OCI-LY1 (cell line): ENCODE results near the gene GASK1A.

Experiments used
- H2AFZ ChIP-seq: fragments of 200-600 bp; sonication (generic), shearing (Covaris generic); 2 replicates; pipeline ENCODE4 v1.6.0; 2014; ENCODE audit warnings: antibody characterized with exemption, mild to moderate bottlenecking, low read length
- H3F3A ChIP-seq: fragments of 200-600 bp; sonication (generic), shearing (Covaris generic); 2 replicates; pipeline ENCODE4 v1.6.0; 2014; ENCODE audit warnings: mild to moderate bottlenecking, antibody characterized with exemption, low read length, moderate library complexity; ENCODE audit not compliant: insufficient read depth
- H3K27ac ChIP-seq: fragments of 200-600 bp; sonication (generic); 2 replicates; pipeline ENCODE4 v1.5.1; 2014; ENCODE audit warnings: low read length, mixed run types, mild to moderate bottlenecking, low read depth; ENCODE audit not compliant: poor library complexity, severe bottlenecking
- H3K27me3 ChIP-seq: fragments of 200-600 bp; sonication (generic); 2 replicates; pipeline ENCODE4 v1.6.0; 2014; ENCODE audit warnings: antibody characterized with exemption, mild to moderate bottlenecking, low read length, moderate library complexity; ENCODE audit not compliant: insufficient read depth
- H3K36me3 ChIP-seq: fragments of 200-600 bp; sonication (generic); 2 replicates; pipeline ENCODE4 v1.6.1; 2014; ENCODE audit warnings: mild to moderate bottlenecking, antibody characterized with exemption, low read length, moderate library complexity, mixed read lengths; ENCODE audit not compliant: insufficient read depth
- H3K4me1 ChIP-seq: fragments of 200-600 bp; sonication (generic); 2 replicates; pipeline ENCODE4 v1.5.1; 2014; ENCODE audit warnings: mild to moderate bottlenecking, low read length, moderate library complexity; ENCODE audit not compliant: insufficient read depth, severe bottlenecking
- H3K4me2 ChIP-seq: fragments of 200-600 bp; sonication (generic), shearing (Covaris generic); 2 replicates; pipeline ENCODE4 v1.6.1; 2014; ENCODE audit warnings: low read length
- H3K4me3 ChIP-seq: fragments of 200-600 bp; sonication (generic); 2 replicates; pipeline ENCODE4 v1.5.1; 2014; ENCODE audit warnings: low read length, low read depth, mild to moderate bottlenecking, mixed read lengths; ENCODE audit not compliant: poor library complexity, severe bottlenecking
- H3K79me2 ChIP-seq: fragments of 200-600 bp; shearing (Covaris generic); 2 replicates; pipeline ENCODE4 v1.6.1; 2016; ENCODE audit warnings: mixed run types, low read length, mixed read lengths; ENCODE audit not compliant: insufficient read depth
- H3K9ac ChIP-seq: fragments of 200-600 bp; sonication (generic), shearing (Covaris generic); 2 replicates; pipeline ENCODE4 v1.6.1; 2014; ENCODE audit warnings: mild to moderate bottlenecking, low read length, mixed read lengths
- H3K9me2 ChIP-seq: fragments of 200-600 bp; sonication (generic), shearing (Covaris generic); 2 replicates; pipeline ENCODE4 v1.6.1; 2014; ENCODE audit warnings: low read depth, mild to moderate bottlenecking, low read length, mixed read lengths
- H3K9me3 ChIP-seq: fragments of 200-600 bp; shearing (Covaris generic); 2 replicates; pipeline ENCODE4 v1.6.1; 2014; ENCODE audit warnings: low read length, mixed read lengths
- H4K20me1 ChIP-seq: fragments of 200-600 bp; sonication (generic), shearing (Covaris generic); 2 replicates; pipeline ENCODE4 v1.6.0; 2016; ENCODE audit warnings: mild to moderate bottlenecking, low read length; ENCODE audit not compliant: insufficient read depth
- CTCF ChIP-seq: fragments of 200-600 bp; sonication (generic), shearing (Covaris generic); IDR thresholded peaks from 2 replicates; pipeline ENCODE4 v1.5.1; 2017; ENCODE audit warnings: mild to moderate bottlenecking, antibody characterized with exemption, low read length, moderate library complexity, mixed read lengths
- EZH2 ChIP-seq: fragments of 200-600 bp; sonication (generic), shearing (Covaris generic); IDR thresholded peaks from 2 replicates; pipeline ENCODE4 v1.8.0; 2017; ENCODE audit warnings: borderline replicate concordance, mixed run types, mild to moderate bottlenecking, antibody characterized with exemption, low read length, moderate library complexity, mixed read lengths

The GASK1A gene

GRCh38 chr3:42980209-42980608 lies 1.1 kb downstream of the GASK1A start:
- Histone ChIP-seq H3K79me2 (no peaks in the 10 kb centered on the region), H3K4me2 (no peak overlapping the region), H2AFZ (no peak overlapping the region)

GRCh38 chr3:42980909-42981308 lies 1.8 kb downstream of the GASK1A start:
- H3K4me1 ChIP-seq: no peaks in the 10 kb centered on the region
- H4K20me1 ChIP-seq: no peaks in the 10 kb centered on the region
- TF ChIP-seq CTCF (no peak), EZH2 (no peak)
- H3K27ac ChIP-seq: no peak overlapping the region
- H3K9ac ChIP-seq: no peak overlapping the region
- no peaks in the 10 kb centered on the region for H3K79me2 ChIP-seq
- H3K9me3 ChIP-seq: no peaks in the 10 kb centered on the region
- H3K4me3 ChIP-seq: no peak overlapping the region
- no peaks in the 10 kb centered on the region for H3K27me3 ChIP-seq
- H3K9me2 ChIP-seq: no peaks in the 10 kb centered on the region
- no peak overlapping the region for H3K4me2 ChIP-seq
- no peaks in the 10 kb centered on the region for H3K36me3 ChIP-seq
- no peak overlapping the region for H2AFZ ChIP-seq
- no peaks in the 10 kb centered on the region for H3F3A ChIP-seq

More at GRCh38 chr3:42980209-42980608, 1.1 kb downstream of the GASK1A start:
- H3K36me3 ChIP-seq: no peaks in the 10 kb centered on the region
- no peaks in the 10 kb centered on the region for H3K9me3 ChIP-seq
- no peak overlapping the region for H3K4me3 ChIP-seq
- H3K9ac ChIP-seq: no peak overlapping the region
- no peaks in the 10 kb centered on the region for H3K9me2 ChIP-seq
- no peaks in the 10 kb centered on the region for H3K27me3 ChIP-seq
- H3K27ac ChIP-seq: no peak overlapping the region
- no peaks in the 10 kb centered on the region for H3F3A ChIP-seq
- H4K20me1 ChIP-seq: no peaks in the 10 kb centered on the region
- no peaks in the 10 kb centered on the region for H3K4me1 ChIP-seq
- TF ChIP-seq EZH2 (no peak), CTCF (no peak)

- no peaks in the 10 kb centered on the region for H3K36me3 ChIP-seq
- no peaks in the 10 kb centered on the region for H3K4me1 ChIP-seq
- no peak overlapping the region for H3K4me2 ChIP-seq
- no peaks in the 10 kb centered on the region for H3K27me3 ChIP-seq
- no peak overlapping the region for H2AFZ ChIP-seq
- H3K9me2 ChIP-seq: no peaks in the 10 kb centered on the region
- no peak for TF ChIP-seq EZH2
- no peak for TF ChIP-seq CTCF
- no peaks in the 10 kb centered on the region for H4K20me1 ChIP-seq
- H3K9ac ChIP-seq: no peak overlapping the region
- H3K9me3 ChIP-seq: no peaks in the 10 kb centered on the region
- H3F3A ChIP-seq: no peaks in the 10 kb centered on the region
- H3K27ac ChIP-seq: no peak overlapping the region
- H3K79me2 ChIP-seq: no peaks in the 10 kb centered on the region
- H3K4me3 ChIP-seq: no peak overlapping the region
These were observed 3.7 kb downstream of the GASK1A start for GRCh38 chr3:42982645-42983412.
